Endothelial cell of umbilical vein (primary cell): ENCODE results near the gene TPSG1. TPM values are rescaled to one million over a fixed set of nuclear protein-coding genes. Genes with fewer than 3 reads are reported as not detected.
"Not testable (repeated sequence)": the region's sequence is repeated elsewhere in the genome, so short reads cannot be mapped to it uniquely, and the experiment has no call there.

Source experiments
- BruUV-seq: library from RNA; stranded (reverse); fragments of 400-500 nt; replicated peaks from 2 replicates; lab custom pipeline; 2021; lab: Mats Ljungman, UMichigan
- CTCF ChIA-PET: fragments of 300-600, 350-600 bp; sonication (Branson Sonifier 250); formaldehyde crosslinking; loops from one replicate; lab custom pipeline; 2021; ENCODE audit warnings: antibody characterized with exemption, inconsistent platforms; lab: Charles Lee
- POLR2A ChIA-PET: fragments of 300-600, 350-600 bp; sonication (Branson Sonifier 250); formaldehyde crosslinking; loops from one replicate; lab custom pipeline; 2021; ENCODE audit warnings: antibody characterized with exemption, inconsistent platforms; lab: Charles Lee
- DNase-seq: peaks from one replicate; pipeline ENCODE4 v3.0.0-alpha.2; 2011; ENCODE audit warnings: low read depth, low spot score
- FAIRE-seq: peaks from 2 replicates; lab custom pipeline; 2011; peaks lifted over from hg19 to GRCh38; lab: Jason Lieb, UNC
- H2AFZ ChIP-seq: 2 replicates; pipeline ENCODE4 v1.6.0; 2012; ENCODE audit warnings: low read depth, low read length, control low read depth, inconsistent platforms
- H3K27ac ChIP-seq: 2 replicates; pipeline ENCODE4 v1.5.1; 2011; ENCODE audit warnings: low read depth, mild to moderate bottlenecking, control low read depth, low read length, moderate library complexity; ENCODE audit not compliant: insufficient read depth
- H3K27me3 ChIP-seq, 2 experiments: 2 replicates each; pipeline versions ENCODE4 v1.6.0 to v1.6.1; 2011; ENCODE audit warnings: low read length in 2 of 2, mixed read lengths in 1 of 2; ENCODE audit not compliant: control insufficient read depth in 2 of 2, insufficient read depth in 2 of 2
- H3K36me3 ChIP-seq, 2 experiments: 2 replicates in 1 of 2; 3 replicates in 1 of 2; pipeline ENCODE4 v1.5.1; 2011; ENCODE audit warnings: low read length in 2 of 2, mild to moderate bottlenecking in 1 of 2, moderate library complexity in 1 of 2; ENCODE audit not compliant: control insufficient read depth in 2 of 2, insufficient read depth in 2 of 2; ENCODE audit errors: extremely low read depth in 1 of 2
- H3K4me1 ChIP-seq: 3 replicates; pipeline ENCODE4 v1.5.1; 2011; ENCODE audit warnings: mild to moderate bottlenecking, low read length; ENCODE audit not compliant: control insufficient read depth, insufficient read depth; ENCODE audit errors: extremely low read depth
- H3K4me2 ChIP-seq: 2 replicates; pipeline ENCODE4 v1.6.1; 2011; ENCODE audit warnings: low read length, control low read depth, mixed read lengths; ENCODE audit not compliant: insufficient read depth
- H3K4me3 ChIP-seq, 3 experiments: fragments of 200-600 bp in 1 of 3; sonication (generic), shearing (Covaris generic) in 1 of 3; replicated peaks in 1 of 3; 2 replicates each; pipeline ENCODE4 v1.5.1; 2011 to 2016; ENCODE audit warnings: control low read depth in 3 of 3, low read length in 3 of 3, mild to moderate bottlenecking in 2 of 3, inconsistent platforms in 1 of 3, low read depth in 1 of 3, moderate library complexity in 1 of 3; ENCODE audit not compliant: insufficient read depth in 1 of 3
- H3K79me2 ChIP-seq: 2 replicates; pipeline ENCODE4 v1.6.0; 2012; ENCODE audit warnings: low read length, inconsistent platforms; ENCODE audit not compliant: control insufficient read depth, insufficient read depth
- H3K9ac ChIP-seq: replicated peaks from 2 replicates; pipeline ENCODE3; 2011; ENCODE audit warnings: low read length, control low read depth; ENCODE audit not compliant: insufficient read depth; ENCODE audit errors: extremely low read depth
- H3K9me1 ChIP-seq: replicated peaks from 3 replicates; pipeline ENCODE4 v1.6.0; 2011; ENCODE audit warnings: mild to moderate bottlenecking, low read length; ENCODE audit not compliant: control insufficient read depth, insufficient read depth; ENCODE audit errors: extremely low read depth
- H3K9me3 ChIP-seq: replicated peaks from 2 replicates; pipeline ENCODE4 v1.5.1; 2012; ENCODE audit warnings: low read length, inconsistent platforms; ENCODE audit not compliant: control insufficient read depth, insufficient read depth
- H4K20me1 ChIP-seq: replicated peaks from 2 replicates; pipeline ENCODE3; 2011; ENCODE audit warnings: mild to moderate bottlenecking, low read length; ENCODE audit not compliant: control insufficient read depth, insufficient read depth; ENCODE audit errors: extremely low read depth
- dilution Hi-C: fragments of 300-500 bp; cut with MboI; formaldehyde crosslinking; loops from one replicate; pipeline ENCODE4 v1.15.0; 2019; ENCODE audit warnings: low sequenced_read_pairs; ENCODE audit not compliant: extremely low pct_ligation_motif_present
- intact Hi-C: fragments of 100-400 bp; cut with micrococcal nuclease; formaldehyde crosslinking; loops from one replicate; pipeline ENCODE4 v1.10.0; 2022
- polyA plus RNA-seq, 4 experiments: library from polyadenylated mRNA; depleted of rRNA in 3 of 4; stranded (reverse) in 3 of 4; unstranded in 1 of 4; fragments of >200 nt; gene quantifications; 2 replicates each; pipeline versions ENCODE4 v1.2.1 to v1.2.3, GENCODE V29; 2011 to 2012; ENCODE audit warnings: missing spikeins in 1 of 4
- total RNA-seq: library from RNA; stranded (reverse); gene quantifications from 2 replicates; pipeline ENCODE4 v1.2.3, GENCODE V29; 2021

The TPSG1 gene
- total and polyA plus RNA-seq, 2 donors (not counting 3 experiments of a cell fraction or from before 2014, with no cell fraction given), result not detected

GRCh38 chr16:1241081-1241480, 16.0 kb upstream of the TPSG1 start:
- H3K27me3 ChIP-seq, H2AFZ ChIP-seq, H3K9me3 ChIP-seq, FAIRE-seq, DNase-seq, intact Hi-C loops, BruUV-seq, dilution Hi-C loops, H3K9ac ChIP-seq, H3K36me3 ChIP-seq, POLR2A ChIA-PET, CTCF ChIA-PET, H4K20me1 ChIP-seq, H3K27ac ChIP-seq, H3K79me2 ChIP-seq, H3K4me2 ChIP-seq, H3K4me1 ChIP-seq, H3K4me3 ChIP-seq, H3K9me1 ChIP-seq: not testable (repeated sequence)

- BruUV-seq, dilution Hi-C loops: not testable (repeated sequence)
These were observed 15.4 kb upstream of the TPSG1 start, which contains the start of gene TPSAB1 for GRCh38 chr16:1240436-1240835. TSS of gene TPSAB1 (plus strand) at chr16:1240705. CDS start at chr16:1240939, 234 bp downstream.

DNA sequence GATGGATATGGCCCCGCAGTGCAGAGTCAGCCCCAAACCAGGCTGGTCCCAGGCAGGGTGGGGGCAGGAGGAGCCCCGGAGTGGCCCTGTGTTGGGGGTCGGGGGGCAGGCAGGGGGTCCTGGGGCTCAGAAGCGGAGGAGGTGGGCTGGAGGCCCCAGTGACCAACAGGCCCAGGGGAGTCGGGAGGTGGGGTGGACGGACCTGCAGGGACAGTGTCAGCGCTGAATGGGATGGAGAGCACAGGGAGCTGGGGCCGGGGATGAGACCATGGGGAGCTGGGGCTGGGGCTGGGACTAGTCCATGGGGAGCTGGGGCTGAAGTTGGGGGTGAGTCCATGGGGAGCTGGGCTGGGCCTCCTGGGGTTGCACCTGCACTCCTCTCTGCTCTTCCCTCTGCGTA, 14.5 kb upstream of the TPSG1 start:
- H2AFZ ChIP-seq, H3K27me3 ChIP-seq, H3K4me2 ChIP-seq, H3K9ac ChIP-seq, H3K9me1 ChIP-seq, intact Hi-C loops, CTCF ChIA-PET, H3K4me3 ChIP-seq, H3K9me3 ChIP-seq, FAIRE-seq, H3K79me2 ChIP-seq, H3K36me3 ChIP-seq, DNase-seq, H3K27ac ChIP-seq, POLR2A ChIA-PET, H4K20me1 ChIP-seq, dilution Hi-C loops, BruUV-seq, H3K4me1 ChIP-seq: not testable (repeated sequence)

More at GRCh38 chr16:1240436-1240835, 15.4 kb upstream of the TPSG1 start, which contains the start of gene TPSAB1:
- H3K9me1 ChIP-seq, H4K20me1 ChIP-seq, H3K36me3 ChIP-seq, DNase-seq, intact Hi-C loops, H3K4me3 ChIP-seq, H3K27ac ChIP-seq, H3K4me2 ChIP-seq, FAIRE-seq, H3K4me1 ChIP-seq, H3K27me3 ChIP-seq, H3K9me3 ChIP-seq, H3K79me2 ChIP-seq, CTCF ChIA-PET, H3K9ac ChIP-seq, H2AFZ ChIP-seq, POLR2A ChIA-PET: not testable (repeated sequence)

GRCh38 chr16:1238909-1239308, 13.8 kb upstream of the TPSG1 start:
- POLR2A ChIA-PET, H3K36me3 ChIP-seq, dilution Hi-C loops, H3K9me1 ChIP-seq, H3K27me3 ChIP-seq, H3K9me3 ChIP-seq, H2AFZ ChIP-seq, BruUV-seq, H3K9ac ChIP-seq, H3K79me2 ChIP-seq, FAIRE-seq, intact Hi-C loops, CTCF ChIA-PET, H3K27ac ChIP-seq, H4K20me1 ChIP-seq, DNase-seq, H3K4me1 ChIP-seq, H3K4me2 ChIP-seq, H3K4me3 ChIP-seq: not testable (repeated sequence)
